Ureter (tissue), 1 donor: Measurements from ENCODE around the gene NEUROG2. TPM values are rescaled to one million over a fixed set of nuclear protein-coding genes. Genes with fewer than 3 reads are reported as not detected.
"Not testable (repeated sequence)": the region's sequence is repeated elsewhere in the genome, so short reads cannot be mapped to it uniquely, and the experiment has no call there.

Experiments used
- DNase-seq: peaks from one replicate; pipeline ENCODE4 v3.0.0-alpha.2; 2020; ENCODE audit warnings: low spot score
- total RNA-seq: library from RNA; stranded (reverse); gene quantifications from one replicate; pipeline ENCODE4 v1.2.4, GENCODE V29; 2023
- donor health status: DM: yes; HTN: yes; CAD: no.

The NEUROG2 gene
- not detected for total RNA-seq

GRCh38 chr4:112516066-112516470, at the start of gene NEUROG2:
TSS of gene NEUROG2 (minus strand) at chr4:112516180. CDS start at chr4:112515475, 705 bp downstream.
- DNase-seq = no peak

- DNase-seq = no peak
Measured at GRCh38 chr4:112564706-112565270, 48.8 kb upstream of the NEUROG2 start.

GRCh38 chr4:112563431-112564200, 47.6 kb upstream of the NEUROG2 start:
- no peak for DNase-seq

- DNase-seq = no peak
Measured at GRCh38 chr4:112562254-112562879, 46.4 kb upstream of the NEUROG2 start.

GRCh38 chr4:112560084-112560483, 44.1 kb upstream of the NEUROG2 start:
- no peak for DNase-seq

- no peak for DNase-seq
Measured at GRCh38 chr4:112559053-112559452, 43.1 kb upstream of the NEUROG2 start.

- no peak for DNase-seq
Measured at GRCh38 chr4:112557676-112558411, 41.9 kb upstream of the NEUROG2 start.

- not testable (repeated sequence) for DNase-seq
Measured at GRCh38 chr4:112554271-112554670, 38.3 kb upstream of the NEUROG2 start.

GRCh38 chr4:112552668-112553067, 36.7 kb upstream of the NEUROG2 start:
- no peak for DNase-seq

GRCh38 chr4:112550728-112551127, 34.7 kb upstream of the NEUROG2 start:
- DNase-seq = no peak

GRCh38 chr4:112546476-112546875, 30.5 kb upstream of the NEUROG2 start:
- DNase-seq = no peak

- no peak for DNase-seq
Measured at GRCh38 chr4:112545346-112545745, 29.4 kb upstream of the NEUROG2 start.

- no peak for DNase-seq
Measured at GRCh38 chr4:112540695-112541094, 24.7 kb upstream of the NEUROG2 start.

- DNase-seq = no peak
Measured at GRCh38 chr4:112536123-112536522, 20.1 kb upstream of the NEUROG2 start.

- no peak for DNase-seq
Measured at GRCh38 chr4:112532267-112532666, 16.3 kb upstream of the NEUROG2 start.

- DNase-seq = no peak
Measured at GRCh38 chr4:112531146-112531545, 15.2 kb upstream of the NEUROG2 start.

GRCh38 chr4:112526061-112526460, 10.1 kb upstream of the NEUROG2 start:
- DNase-seq = no peak

GRCh38 chr4:112523764-112524505, 8.0 kb upstream of the NEUROG2 start:
- no peak for DNase-seq

- DNase-seq = no peak
Measured at GRCh38 chr4:112523008-112523721, 7.2 kb upstream of the NEUROG2 start.

GRCh38 chr4:112522431-112522830, 6.5 kb upstream of the NEUROG2 start:
- not testable (repeated sequence) for DNase-seq
